Activated CD8-positive, alpha-beta memory T cell treated with anti-CD3 and anti-CD28 coated beads, Interleukin-2, amount 50 U/mL, for 1 hour (primary cell): ENCODE results near the gene OPRM1.
"Not testable (repeated sequence)": the region's sequence is repeated elsewhere in the genome, so short reads cannot be mapped to it uniquely, and the experiment has no call there.

Experiments
- DNase-seq: peaks from one replicate; pipeline ENCODE4 v3.0.0-alpha.2; 2020; ENCODE audit errors: extremely low read depth

OPRM1 gene

DNA sequence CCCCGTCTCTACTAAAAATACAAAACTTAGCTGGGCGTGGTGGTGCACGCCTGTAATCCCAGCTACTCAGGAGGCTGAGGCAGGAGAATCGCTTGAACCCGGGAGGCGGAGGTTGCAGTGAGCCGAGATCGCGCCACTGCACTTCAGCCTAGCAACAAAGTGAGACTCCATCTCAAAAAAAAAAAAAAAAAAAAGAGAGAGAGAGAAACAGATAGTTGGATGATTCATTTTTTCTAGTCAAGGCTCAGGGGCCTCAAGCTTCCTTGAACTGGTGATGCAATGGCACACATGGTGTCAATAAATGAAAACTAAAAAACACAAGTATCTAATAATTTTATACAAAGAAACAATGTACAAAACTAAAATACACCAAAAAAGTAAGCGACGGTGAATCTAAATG lies 202.0 kb downstream of the OPRM1 start:
- DNase-seq, result not testable (repeated sequence)

- DNase-seq, result no peak
Measured at GRCh38 chr6:154241581-154241980, 202.5 kb downstream of the OPRM1 start.

GRCh38 chr6:154242617-154243357 lies 203.7 kb downstream of the OPRM1 start:
- DNase-seq, result no peak

GRCh38 chr6:154243793-154244750 lies 205.0 kb downstream of the OPRM1 start:
- DNase-seq, result no peak

- DNase-seq, result no peak
Measured at GRCh38 chr6:154245506-154245905, 206.5 kb downstream of the OPRM1 start.

- DNase-seq, result no peak
Measured at GRCh38 chr6:154246723-154247118, 207.7 kb downstream of the OPRM1 start.

- no peak for DNase-seq
Measured at GRCh38 chr6:154247119-154247861, 208.2 kb downstream of the OPRM1 start.

DNA sequence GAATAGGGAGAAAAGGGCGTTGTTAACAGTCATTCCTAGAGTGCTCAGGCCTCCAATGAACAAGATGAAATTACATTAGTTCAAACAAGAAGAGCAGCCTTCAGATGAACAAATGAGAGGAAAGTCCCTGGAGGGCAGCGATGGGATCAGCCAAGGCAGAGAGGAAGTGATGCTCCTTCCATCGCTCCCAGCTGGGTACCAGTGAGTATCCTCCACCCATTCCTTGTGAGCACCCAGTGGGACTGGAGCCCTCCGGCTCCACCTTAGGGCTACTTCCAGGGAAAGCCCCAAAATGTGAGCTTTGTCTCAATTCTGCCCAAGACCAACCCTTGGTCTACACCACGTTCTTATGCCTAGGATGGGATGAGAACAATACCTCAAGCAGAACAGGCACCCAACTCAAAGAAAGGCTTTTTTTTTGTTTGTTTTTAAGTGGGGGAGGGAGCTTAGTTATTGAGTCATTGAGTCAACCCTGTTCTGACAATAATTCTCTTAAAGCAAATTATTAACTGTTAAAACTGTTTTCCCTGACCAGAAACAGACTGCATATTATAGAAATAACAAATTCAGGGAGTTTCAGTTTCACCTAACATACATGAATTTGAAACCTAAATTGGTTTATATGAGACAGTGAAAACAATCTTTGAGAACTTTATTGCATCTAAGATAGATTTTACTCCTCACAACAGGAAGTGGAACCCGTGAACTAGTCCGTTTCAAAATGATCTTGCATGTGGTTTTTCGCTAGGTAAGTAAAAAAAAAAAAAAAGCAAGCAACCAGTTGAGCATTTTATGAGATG lies 210.7 kb downstream of the OPRM1 start:
- DNase-seq, result no peak

- no peak for DNase-seq
Measured at GRCh38 chr6:154251116-154251515, 212.1 kb downstream of the OPRM1 start.

- DNase-seq, result no peak
Measured at GRCh38 chr6:154252678-154253077, 213.6 kb downstream of the OPRM1 start.

- no peak for DNase-seq
Measured at GRCh38 chr6:154257067-154257466, 218.0 kb downstream of the OPRM1 start.

DNA sequence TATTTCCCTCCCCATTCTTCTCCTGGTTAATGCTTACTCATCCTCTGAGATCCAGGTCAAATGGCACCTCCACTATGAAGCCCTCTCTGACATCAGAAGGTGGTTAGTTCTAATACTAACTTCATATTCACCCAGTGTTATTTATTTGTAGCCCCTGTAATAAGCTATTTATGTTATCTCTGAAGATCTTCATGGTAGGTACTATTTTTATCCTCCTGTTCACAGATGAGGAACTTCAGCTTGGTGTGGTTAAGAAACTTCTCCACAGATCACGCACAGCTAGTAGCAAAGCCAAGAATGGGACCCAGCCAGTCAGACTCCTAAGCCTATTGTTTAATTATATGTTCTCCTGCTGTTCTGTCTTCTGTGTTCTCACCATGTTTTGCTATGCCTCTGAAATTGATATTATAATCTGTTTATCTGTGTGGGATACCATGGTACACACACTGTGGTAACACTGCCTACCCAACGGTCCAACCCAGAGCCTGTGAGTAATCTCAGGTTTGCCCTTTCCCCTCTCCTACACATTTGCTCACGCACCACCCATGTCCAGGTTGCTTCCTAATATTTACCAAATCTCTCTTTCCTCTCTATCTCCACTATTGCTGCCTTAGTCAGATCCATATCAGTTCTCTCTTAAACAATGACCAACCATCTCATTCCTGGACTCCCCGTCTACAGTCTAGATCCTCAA lies 219.2 kb downstream of the OPRM1 start:
- DNase-seq, result no peak

DNA sequence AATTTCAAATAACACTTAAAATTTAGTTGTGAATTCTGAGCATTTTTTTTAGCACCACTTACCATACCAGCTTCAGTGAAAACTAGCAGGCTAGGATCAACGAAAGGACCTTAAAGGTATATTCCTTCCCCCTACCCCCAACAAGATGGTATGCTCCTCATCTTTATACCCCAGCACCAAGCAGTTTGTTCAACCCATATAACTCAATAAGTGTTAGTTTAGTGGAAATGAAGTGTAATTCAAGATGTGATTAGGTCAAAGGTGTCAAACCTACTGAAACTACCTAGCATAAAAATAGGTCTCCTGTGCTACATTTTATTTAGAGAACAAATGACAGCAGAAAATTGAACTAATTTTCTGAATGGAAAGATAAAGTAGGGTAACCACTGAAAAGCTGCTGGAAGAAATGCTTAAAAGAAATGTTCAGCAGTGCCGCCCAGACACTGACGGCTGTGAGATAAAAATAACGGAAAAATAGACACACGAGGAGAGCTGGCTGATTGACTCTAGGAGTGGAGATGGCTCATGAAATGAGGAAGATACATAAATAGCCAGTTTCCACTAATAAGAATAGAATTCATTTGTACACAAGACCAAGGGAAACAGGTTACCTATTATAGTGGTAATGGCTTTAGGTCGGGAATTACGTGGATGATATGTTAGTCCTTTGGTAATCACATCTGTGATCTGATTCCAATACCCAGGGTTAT lies 222.8 kb downstream of the OPRM1 start:
- DNase-seq, result no peak

- no peak for DNase-seq
Measured at GRCh38 chr6:154266560-154267099, 227.6 kb downstream of the OPRM1 start.

GRCh38 chr6:154267508-154268106 lies 228.6 kb downstream of the OPRM1 start:
- no peak for DNase-seq

GRCh38 chr6:154268486-154268885 lies 229.4 kb downstream of the OPRM1 start:
- no peak for DNase-seq

GRCh38 chr6:154274168-154274567 lies 235.1 kb downstream of the OPRM1 start:
- DNase-seq, result no peak

GRCh38 chr6:154276810-154277628 lies 238.0 kb downstream of the OPRM1 start:
- no peak for DNase-seq

GRCh38 chr6:154277629-154278017 lies 238.6 kb downstream of the OPRM1 start:
- no peak for DNase-seq
